Activated T-cell treated with anti-CD3 and anti-CD28 coated beads, Interleukin-2, amount 50 U/mL, for 4 hours (primary cell): ENCODE data around the gene TNK2. TPM values are rescaled to one million over a fixed set of nuclear protein-coding genes. Genes with fewer than 3 reads are reported as not detected.
"Not testable (repeated sequence)": the region's sequence is repeated elsewhere in the genome, so short reads cannot be mapped to it uniquely, and the experiment has no call there.

ENCODE experiments used
- ATAC-seq, 2 donors: fragments of 200-7000 bp; cut with Tn5 transposase; one replicate each; pipeline ENCODE4 v1.10.0; 2021
- DNase-seq: peaks from one replicate; pipeline ENCODE4 v3.0.0-alpha.2; 2020
- H3K27me3 Mint-ChIP-seq: one replicate; pipeline ENCODE4 v1.8.0; 2021; ENCODE audit warnings: low read depth, mixed read lengths
- H3K36me3 Mint-ChIP-seq: one replicate; pipeline ENCODE4 v1.8.0; 2022; ENCODE audit warnings: mixed read lengths; ENCODE audit not compliant: insufficient read depth
- H3K4me1 Mint-ChIP-seq: one replicate; pipeline ENCODE4 v1.8.0; 2021; ENCODE audit warnings: low read depth, mixed read lengths
- H3K4me3 Mint-ChIP-seq: one replicate; pipeline ENCODE4 v1.8.0; 2021; ENCODE audit warnings: mild to moderate bottlenecking, moderate library complexity, mixed read lengths
- H3K9me3 Mint-ChIP-seq: one replicate; pipeline ENCODE4 v1.8.0; 2021; ENCODE audit warnings: mixed read lengths
- total RNA-seq, 3 donors: library from RNA; stranded (reverse); gene quantifications; one replicate each; pipeline ENCODE4 v1.2.1, GENCODE V29; 2021

TNK2 gene
- total RNA-seq, 3 donors from 2014 or later = 33.3 to 41.2 (median 40.7) TPM

GRCh38 chr3:195909644-195910498, 1.5 kb upstream of the TNK2 start:
- Mint-ChIP-seq H3K9me3 (no peaks in the 10 kb centered on the region), H3K4me1 (peaks cover 43% of the 10 kb centered on the region), H3K27me3 (no peaks in the 10 kb centered on the region), H3K4me3 (peak overlapping the region; percentile 76), H3K36me3 (no peaks in the 10 kb centered on the region)
- peak; percentile 67 to 68 for ATAC-seq
- DNase-seq = peak; percentile 90

DNA sequence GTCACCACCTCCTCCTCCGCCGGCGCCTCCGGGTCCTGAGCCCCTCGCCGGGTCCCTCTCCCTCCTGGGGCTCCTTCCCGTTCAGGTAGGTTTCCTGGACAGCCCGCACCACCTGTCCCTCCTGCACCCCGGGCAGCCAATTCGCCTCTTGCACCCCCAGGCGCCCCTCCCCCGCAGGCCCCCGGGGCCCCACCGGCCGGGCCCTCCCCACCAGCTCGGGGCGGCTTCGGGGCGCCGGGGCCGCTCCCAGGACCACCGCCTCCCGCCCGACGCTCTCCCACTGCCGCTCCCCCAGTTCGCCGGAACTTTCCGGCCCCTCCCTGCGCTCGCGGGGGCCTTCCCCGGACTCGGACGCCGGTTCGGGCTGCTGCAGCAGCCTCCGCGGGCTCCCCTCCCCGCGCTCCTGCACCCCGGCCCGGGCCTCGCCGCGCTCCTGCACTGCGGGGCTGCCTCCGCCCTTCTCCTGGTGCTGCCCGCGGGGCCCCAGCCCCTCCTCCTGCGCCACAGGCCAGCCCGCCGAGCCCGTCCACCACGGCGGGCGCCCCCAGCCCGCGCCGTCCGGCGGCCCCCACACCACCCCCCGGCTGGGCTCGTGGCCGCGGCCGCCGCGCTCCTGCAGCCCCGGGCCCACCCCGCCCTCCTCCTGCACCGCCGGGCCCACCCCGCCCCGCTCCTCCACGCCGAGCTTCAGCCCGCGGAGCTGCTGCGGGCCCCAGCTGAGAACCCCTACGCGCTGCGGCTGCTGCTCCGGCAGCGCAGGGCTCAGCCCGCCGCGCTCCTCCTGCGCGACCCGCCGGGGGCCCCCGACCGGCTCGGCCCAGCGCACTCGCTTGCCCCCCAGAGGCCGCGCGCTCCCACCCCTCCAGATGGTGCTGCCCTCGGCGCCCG, 587 bp upstream of the TNK2 start:
- Mint-ChIP-seq H3K4me1 (peaks cover 44% of the 10 kb centered on the region), H3K9me3 (no peaks in the 10 kb centered on the region), H3K36me3 (no peaks in the 10 kb centered on the region), H3K4me3 (peak overlapping the region; percentile 84), H3K27me3 (no peaks in the 10 kb centered on the region)
- ATAC-seq (peak; percentile 31 to 32), DNase-seq (no peak)

GRCh38 chr3:195907684-195907933, 742 bp downstream of the TNK2 start:
- Mint-ChIP-seq H3K4me3 (peak overlapping the region; percentile 84), H3K36me3 (no peaks in the 10 kb centered on the region), H3K9me3 (no peaks in the 10 kb centered on the region), H3K27me3 (no peaks in the 10 kb centered on the region), H3K4me1 (peaks cover 55% of the 10 kb centered on the region)
- ATAC-seq = peak; percentile 0
- no peak for DNase-seq

- ATAC-seq = peak; percentile 54 to 59
- no peaks in the 10 kb centered on the region for H3K9me3 Mint-ChIP-seq
- peak overlapping the region; percentile 84 for H3K4me3 Mint-ChIP-seq
- peak; percentile 60 for DNase-seq
- no peaks in the 10 kb centered on the region for H3K36me3 Mint-ChIP-seq
- no peaks in the 10 kb centered on the region for H3K27me3 Mint-ChIP-seq
- H3K4me1 Mint-ChIP-seq = peaks cover 57% of the 10 kb centered on the region
These were observed 1.3 kb downstream of the TNK2 start for GRCh38 chr3:195906865-195907683.

- DNase-seq = no peak
- no peaks in the 10 kb centered on the region for H3K27me3 Mint-ChIP-seq
- H3K9me3 Mint-ChIP-seq = no peaks in the 10 kb centered on the region
- ATAC-seq = no peak
- H3K4me1 Mint-ChIP-seq = peaks cover 65% of the 10 kb centered on the region
- H3K36me3 Mint-ChIP-seq = no peaks in the 10 kb centered on the region
- peak overlapping the region; percentile 84 for H3K4me3 Mint-ChIP-seq
These were observed 2.1 kb downstream of the TNK2 start for GRCh38 chr3:195905970-195906864.

DNA sequence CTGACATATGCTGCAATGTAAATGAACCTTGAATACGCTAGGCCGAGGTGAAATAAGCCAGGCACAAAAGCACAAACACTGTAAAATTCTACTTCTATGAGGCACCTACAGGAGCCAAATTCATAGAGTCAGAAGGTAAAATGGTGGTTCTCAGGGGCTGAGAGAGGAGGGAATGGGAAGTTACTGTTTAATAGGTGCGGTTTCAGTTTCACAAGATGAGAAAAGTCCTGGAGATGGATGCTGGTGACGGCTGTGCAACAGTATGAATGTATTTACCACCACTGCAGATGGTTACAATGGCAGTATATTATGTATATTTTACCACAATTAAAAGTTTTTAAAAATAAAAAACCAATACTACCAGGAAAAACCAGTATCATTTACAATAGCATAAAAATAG, 4.0 kb downstream of the TNK2 start:
- Mint-ChIP-seq H3K4me1 (peaks cover 81% of the 10 kb centered on the region), H3K4me3 (peak overlapping the region; percentile 43), H3K27me3 (no peaks in the 10 kb centered on the region), H3K36me3 (no peaks in the 10 kb centered on the region), H3K9me3 (no peaks in the 10 kb centered on the region)
- ATAC-seq (no peak), DNase-seq (no peak)

GRCh38 chr3:195903950-195904290, 4.4 kb downstream of the TNK2 start:
- peak overlapping the region; percentile 30 for H3K4me3 Mint-ChIP-seq
- H3K27me3 Mint-ChIP-seq = no peaks in the 10 kb centered on the region
- ATAC-seq = no peak

GRCh38 chr3:195902634-195903033, 5.7 kb downstream of the TNK2 start:
- H3K4me1 Mint-ChIP-seq = peaks cover 86% of the 10 kb centered on the region
- not testable (repeated sequence) for H3K4me3 Mint-ChIP-seq, H3K36me3 Mint-ChIP-seq, H3K27me3 Mint-ChIP-seq, DNase-seq, H3K9me3 Mint-ChIP-seq, ATAC-seq

More at GRCh38 chr3:195903950-195904290, 4.4 kb downstream of the TNK2 start:
- Mint-ChIP-seq H3K4me1 (peaks cover 84% of the 10 kb centered on the region), H3K9me3 (no peaks in the 10 kb centered on the region), H3K36me3 (no peaks in the 10 kb centered on the region)
- no peak for DNase-seq

GRCh38 chr3:195901836-195902585, 6.3 kb downstream of the TNK2 start:
- ATAC-seq, H3K27me3 Mint-ChIP-seq, H3K36me3 Mint-ChIP-seq, DNase-seq, H3K9me3 Mint-ChIP-seq, H3K4me3 Mint-ChIP-seq: not testable (repeated sequence)
- peaks cover 88% of the 10 kb centered on the region for H3K4me1 Mint-ChIP-seq

- peak overlapping the region; percentile 19 for H3K4me3 Mint-ChIP-seq
These were observed 7.7 kb downstream of the TNK2 start for GRCh38 chr3:195900436-195901355.

DNA sequence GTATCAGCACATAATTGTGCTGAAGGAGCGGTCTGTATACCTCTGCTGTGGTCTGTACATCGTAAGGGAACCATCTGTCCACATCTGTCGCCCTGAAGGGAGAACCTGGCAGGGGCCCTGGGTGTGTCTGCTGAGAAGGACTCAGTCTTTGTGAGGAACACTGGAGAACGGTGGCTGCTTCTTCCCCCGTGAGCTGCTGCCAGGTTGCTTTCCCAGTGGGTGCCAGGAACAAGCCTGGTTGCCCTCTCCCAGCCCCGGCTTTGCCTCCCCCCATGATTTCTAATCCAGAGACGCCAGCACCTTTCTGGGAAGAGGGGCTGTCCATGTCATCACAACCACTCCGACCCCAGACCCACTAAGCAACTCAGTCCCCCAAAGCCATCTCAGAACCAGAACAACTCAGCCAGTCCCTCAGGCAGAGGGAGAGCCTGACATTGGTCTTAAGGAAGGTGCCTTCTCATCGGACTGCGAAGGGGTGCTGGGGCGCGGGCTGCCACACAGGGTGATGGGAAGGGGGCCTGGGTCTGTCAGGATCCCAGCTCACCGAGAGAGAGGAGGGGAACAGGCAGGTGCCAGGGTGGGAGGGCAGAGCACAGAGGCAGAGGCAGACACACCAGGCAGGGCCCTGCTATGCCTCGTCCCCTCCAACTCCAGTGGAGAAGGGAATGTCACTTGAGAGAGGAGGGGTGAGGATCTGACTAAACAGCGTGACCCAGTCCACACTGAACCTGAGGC, 8.5 kb downstream of the TNK2 start:
- DNase-seq (no peak), ATAC-seq (no peak)
- Mint-ChIP-seq H3K27me3 (no peaks in the 10 kb centered on the region), H3K4me3 (peak overlapping the region; percentile 19), H3K4me1 (peaks cover 77% of the 10 kb centered on the region), H3K36me3 (no peaks in the 10 kb centered on the region), H3K9me3 (no peaks in the 10 kb centered on the region)

More at GRCh38 chr3:195900436-195901355, 7.7 kb downstream of the TNK2 start:
- peak; percentile 30 to 35 for ATAC-seq
- H3K4me1 Mint-ChIP-seq = peaks cover 84% of the 10 kb centered on the region
- H3K27me3 Mint-ChIP-seq = no peaks in the 10 kb centered on the region
- no peaks in the 10 kb centered on the region for H3K36me3 Mint-ChIP-seq
- H3K9me3 Mint-ChIP-seq = no peaks in the 10 kb centered on the region
- peak; percentile 14 for DNase-seq
